HepG2 (cell line): ENCODE data around the gene PLCB1. TPM values are rescaled to one million over a fixed set of nuclear protein-coding genes. Genes with fewer than 3 reads are reported as not detected.

Experiments
- ATAC-seq: fragments of 200-7000 bp; cut with Tn5 transposase; 3 replicates; pipeline ENCODE4 v1.9.1; 2020; ENCODE audit warnings: mild to moderate bottlenecking, moderate library complexity
- BruUV-seq: library from RNA; stranded (reverse); fragments of 400-500 nt; replicated peaks from 2 replicates; lab custom pipeline; 2021; lab: Mats Ljungman, UMichigan
- CTCF ChIA-PET: fragments of 300-600 bp; formaldehyde crosslinking; extraction: SDS; loops from one replicate; lab custom pipeline; 2021; ENCODE audit warnings: low total read pairs, inconsistent platforms, low intra/inter-chr PET ratio; lab: Yijun Ruan, JAX
- POLR2A ChIA-PET: fragments of 350-600 bp; sonication (Branson Sonifier 250); formaldehyde crosslinking; loops from one replicate; lab custom pipeline; 2020; ENCODE audit warnings: antibody characterized with exemption, inconsistent platforms; lab: Yijun Ruan, JAX
- DNase-seq: peaks from one replicate; pipeline ENCODE4 v3.0.0-alpha.2; 2015; ENCODE audit warnings: low spot score
- FAIRE-seq: peaks from 3 replicates; lab custom pipeline; 2011; peaks lifted over from hg19 to GRCh38; lab: Jason Lieb, UNC
- H2AFZ ChIP-seq: one replicate; pipeline ENCODE4 v1.6.1; 2011; ENCODE audit warnings: low read length, inconsistent platforms
- H3K27ac ChIP-seq: fragments of 300-600 bp; 3 replicates; pipeline ENCODE4 v1.8.0; 2011; ENCODE audit warnings: mixed run types, mild to moderate bottlenecking, mixed read lengths, low read length, inconsistent platforms; ENCODE audit not compliant: insufficient read depth; ENCODE audit errors: extremely low read length
- H3K27me3 ChIP-seq, 2 experiments: fragments of 200-600 bp in 1 of 2; 2 replicates in 1 of 2; 3 replicates in 1 of 2; pipeline versions ENCODE4 v1.6.0 to v1.8.0; 2011; ENCODE audit warnings: low read length in 2 of 2, mild to moderate bottlenecking in 2 of 2, moderate library complexity in 2 of 2, inconsistent platforms in 1 of 2; ENCODE audit not compliant: insufficient read depth in 2 of 2, control insufficient read depth in 1 of 2
- H3K36me3 ChIP-seq, 2 experiments: fragments of 200-600 bp in 1 of 2; replicated peaks in 1 of 2; 2 replicates in 1 of 2; 3 replicates in 1 of 2; pipeline versions ENCODE4 v1.5.1 to v1.8.0; 2011; ENCODE audit warnings: low read length in 2 of 2, inconsistent platforms in 1 of 2; ENCODE audit not compliant: insufficient read depth in 2 of 2, control insufficient read depth in 1 of 2
- H3K4me1 ChIP-seq: 2 replicates; pipeline ENCODE4 v1.5.1; 2012; ENCODE audit warnings: low read length, inconsistent platforms; ENCODE audit not compliant: insufficient read depth
- H3K4me2 ChIP-seq: 2 replicates; pipeline ENCODE4 v1.6.0; 2011; ENCODE audit warnings: low read depth, low read length, inconsistent platforms
- H3K4me3 ChIP-seq, 3 experiments: fragments of 200-600 bp in 1 of 3; sonication (generic), shearing (Covaris generic) in 1 of 3; replicated peaks in 1 of 3; 2 replicates each; pipeline ENCODE4 v1.5.1; 2011 to 2016; ENCODE audit warnings: low read length in 3 of 3, inconsistent platforms in 2 of 3, low read depth in 2 of 3, mild to moderate bottlenecking in 2 of 3, control low read depth in 1 of 3, mixed read lengths in 1 of 3; ENCODE audit not compliant: insufficient read depth in 1 of 3
- H3K79me2 ChIP-seq: one replicate; pipeline ENCODE4 v1.6.1; 2011; ENCODE audit warnings: low read length, inconsistent platforms; ENCODE audit not compliant: insufficient read depth
- H3K9ac ChIP-seq: 2 replicates; pipeline ENCODE4 v1.6.0; 2011; ENCODE audit warnings: mild to moderate bottlenecking, low read depth, low read length, inconsistent platforms; ENCODE audit not compliant: insufficient read depth
- H3K9me3 ChIP-seq: 2 replicates; pipeline ENCODE4 v1.5.1; 2012; ENCODE audit warnings: mild to moderate bottlenecking, low read length
- H4K20me1 ChIP-seq: 2 replicates; pipeline ENCODE4 v1.6.0; 2011; ENCODE audit warnings: inconsistent platforms, mild to moderate bottlenecking, low read length, moderate library complexity; ENCODE audit not compliant: insufficient read depth
- ARNT ChIP-seq: fragments of 450-650 bp; IDR thresholded peaks from 2 replicates; pipeline ENCODE4 v1.6.1; 2017
- ATF1 ChIP-seq: IDR thresholded peaks from 2 replicates; pipeline ENCODE4 v1.6.1; 2016; ENCODE audit warnings: mild to moderate bottlenecking, control low read depth
- CENPBD1 ChIP-seq: sonication (generic); formaldehyde crosslinking; IDR thresholded peaks from 2 replicates; pipeline ENCODE4 v1.8.0; 2022; ENCODE audit warnings: missing genetic modification reagents, low read depth, mild to moderate bottlenecking, borderline replicate concordance
- HES4 ChIP-seq: sonication (generic); formaldehyde crosslinking; IDR thresholded peaks from 2 replicates; pipeline ENCODE4 v1.9.0; 2021; ENCODE audit warnings: mild to moderate bottlenecking, missing genetic modification reagents, borderline replicate concordance
- NKX3-1 ChIP-seq: sonication (generic); formaldehyde crosslinking; IDR thresholded peaks from 2 replicates; pipeline ENCODE4 v1.5.0; 2020; ENCODE audit warnings: missing genetic modification reagents
- POGZ ChIP-seq: sonication (generic); formaldehyde crosslinking; IDR thresholded peaks from 2 replicates; pipeline ENCODE4 v1.4.0; 2020; ENCODE audit warnings: mild to moderate bottlenecking, missing genetic modification reagents
- RFXAP ChIP-seq: sonication (generic); formaldehyde crosslinking; IDR thresholded peaks from 2 replicates; pipeline ENCODE4 v1.4.0; 2020; ENCODE audit warnings: missing genetic modification reagents, borderline replicate concordance
- SALL2 ChIP-seq: sonication (generic); formaldehyde crosslinking; IDR thresholded peaks from 2 replicates; pipeline ENCODE4 v1.8.1; 2023; ENCODE audit warnings: mild to moderate bottlenecking, missing genetic modification reagents, inconsistent platforms
- SNAI1 ChIP-seq: sonication (generic); formaldehyde crosslinking; IDR thresholded peaks from 2 replicates; pipeline ENCODE4 v1.5.0; 2020; ENCODE audit warnings: mild to moderate bottlenecking, missing genetic modification reagents, borderline replicate concordance
- SNAPC2 ChIP-seq: sonication (generic); formaldehyde crosslinking; IDR thresholded peaks from 2 replicates; pipeline ENCODE4 v1.8.1; 2022; ENCODE audit warnings: mild to moderate bottlenecking, missing genetic modification reagents
- ZBTB2 ChIP-seq: sonication (generic); formaldehyde crosslinking; IDR thresholded peaks from 2 replicates; pipeline ENCODE4 v1.8.0; 2022; ENCODE audit warnings: low read depth, missing genetic modification reagents
- ZBTB20 ChIP-seq: sonication (generic); formaldehyde crosslinking; IDR thresholded peaks from 2 replicates; pipeline ENCODE4 v1.8.1; 2023; ENCODE audit warnings: missing genetic modification reagents, low read depth, mild to moderate bottlenecking, borderline replicate concordance
- ZFP90 ChIP-seq: sonication (generic); formaldehyde crosslinking; IDR thresholded peaks from 2 replicates; pipeline ENCODE4 v1.8.0; 2022; ENCODE audit warnings: missing genetic modification reagents, mild to moderate bottlenecking, inconsistent platforms, borderline replicate concordance
- ZNF337 ChIP-seq: sonication (generic); formaldehyde crosslinking; IDR thresholded peaks from 2 replicates; pipeline ENCODE4 v1.5.1; 2020; ENCODE audit warnings: missing genetic modification reagents, low read depth, mild to moderate bottlenecking, borderline replicate concordance
- ZNF570 ChIP-seq: sonication (generic); formaldehyde crosslinking; IDR thresholded peaks from 2 replicates; pipeline ENCODE4 v1.4.0; 2020; ENCODE audit warnings: mild to moderate bottlenecking, missing genetic modification reagents, borderline replicate concordance
- ZSCAN9 ChIP-seq: IDR thresholded peaks from 2 replicates; pipeline ENCODE4 v1.6.1; 2016; ENCODE audit warnings: borderline replicate concordance
- WGBS: methylation state at CpG from one replicate; pipeline ENCODE4 v1.1.6; 2017; ENCODE audit warnings: low lambda C conversion rate; 5-methylcytosine and 5-hydroxymethylcytosine counted together
- in situ Hi-C: cut with HindIII; loops from 2 replicates; pipeline ENCODE4 v1.10.0; 2017; ENCODE audit warnings: low pct_unique_long_range_greater_than_20kb; ENCODE audit not compliant: extremely low pct_ligation_motif_present
- intact Hi-C: fragments of 100-400 bp; cut with micrococcal nuclease; formaldehyde crosslinking; loops from one replicate; pipeline ENCODE4 v1.10.0; 2022; ENCODE audit not compliant: unreplicated experiment
- polyA plus RNA-seq, 8 experiments: library from polyadenylated mRNA; depleted of rRNA in 3 of 8; stranded (reverse) in 7 of 8; unstranded in 1 of 8; fragments of >200 nt; fragmentation: Illumina TruSeq in 4 of 8; extraction: Trizol in 4 of 8; gene quantifications; 2 replicates each; pipeline versions ENCODE4 v1.2.1 to v1.2.3, GENCODE V29; 2011 to 2016; ENCODE audit warnings: low read depth in 4 of 8, missing spikeins in 1 of 8, mixed read lengths in 1 of 8; ENCODE audit not compliant: insufficient read depth in 1 of 8
- total RNA-seq, 5 experiments: library from RNA; depleted of rRNA; stranded (reverse); fragments of >200 nt; fragmentation: Illumina TruSeq; extraction: Trizol; gene quantifications; 2 replicates each; pipeline ENCODE4 v1.2.3, GENCODE V29; 2016; ENCODE audit warnings: low read depth in 1 of 5

Gene PLCB1
- total and polyA plus RNA-seq, 2 of the 13 experiments (the other 11 are each of a cell fraction or from before 2014, with no cell fraction given): 42.4 to 55.9 TPM

- H3K79me2 ChIP-seq: no peaks in the 10 kb centered on the region
- no TSS peak for BruUV-seq
- FAIRE-seq (no peak), ATAC-seq (no peak), DNase-seq (no peak)
- CTCF ChIA-PET: no interaction called here
- H3K9ac ChIP-seq: no peak overlapping the region
- WGBS: 5% methylated on average over 5 of the region's 5 CpGs
- H3K4me1 ChIP-seq: peaks cover 17% of the 10 kb centered on the region
- no peak overlapping the region for H3K4me2 ChIP-seq
- H3K4me3 ChIP-seq: no peak overlapping the region
- in situ Hi-C loops: no loop called here
- no peak overlapping the region for H2AFZ ChIP-seq
- no peaks in the 10 kb centered on the region for H3K36me3 ChIP-seq
- no peaks in the 10 kb centered on the region for H4K20me1 ChIP-seq
- H3K27ac ChIP-seq: no peak overlapping the region
- H3K9me3 ChIP-seq: no peaks in the 10 kb centered on the region
- TF ChIP-seq ZNF337 (no peak), POGZ (CRISPR knock-in tag) (no peak), ZBTB2 (CRISPR knock-in tag) (no peak), SNAPC2 (CRISPR knock-in tag) (no peak), ZNF570 (CRISPR knock-in tag) (no peak), ARNT (no peak), CENPBD1 (CRISPR knock-in tag) (no peak), SALL2 (CRISPR knock-in tag) (no peak), SNAI1 (CRISPR knock-in tag) (no peak), ATF1 (CRISPR knock-in tag) (no peak), ZFP90 (CRISPR knock-in tag) (no peak), HES4 (no peak), NKX3-1 (CRISPR knock-in tag) (no peak), RFXAP (CRISPR knock-in tag) (no peak), ZBTB20 (CRISPR knock-in tag) (no peak), ZSCAN9 (CRISPR knock-in tag) (no peak)
- TF ChIP-seq, all 625 proteins: peak for 0
- POLR2A ChIA-PET: interaction anchor here (1.0 kb wide), 1 partner anchor 19 kb away, joined by 3 read pairs; no protein-coding TSS in a partner anchor
- no peaks in the 10 kb centered on the region for H3K27me3 ChIP-seq
- intact Hi-C loops: no loop called here
Observed at GRCh38 chr20:8095648-8096572, 36.2 kb upstream of the PLCB1 start.
